K562 (cell line): ENCODE measurements around the gene STK4. TPM values are rescaled to one million over a fixed set of nuclear protein-coding genes. Genes with fewer than 3 reads are reported as not detected.
A peak's percentile ranks its signal among the peaks of the same experiment; 100 is the strongest.

Source experiments
- ATAC-seq: fragments of 200-7000 bp; cut with Tn5 transposase; 3 replicates; pipeline ENCODE4 v1.9.1; 2020; ENCODE audit warnings: moderate library complexity
- BruUV-seq: library from RNA; stranded (reverse); fragments of 400-500 nt; replicated peaks from 2 replicates; lab custom pipeline; 2021; lab: Mats Ljungman, UMichigan
- CTCF ChIA-PET: fragments of 300-600 bp; formaldehyde crosslinking; extraction: SDS; loops from one replicate; lab custom pipeline; 2021; ENCODE audit warnings: low intra/inter-chr PET ratio; lab: Yijun Ruan, JAX
- POLR2A ChIA-PET: fragments of 300-600, 350-650 bp; sonication (Branson Sonifier 250); formaldehyde crosslinking; extraction: SDS; loops from one replicate; lab custom pipeline; 2021; ENCODE audit warnings: antibody characterized with exemption, inconsistent platforms; lab: Yijun Ruan, JAX
- DNase-seq, 4 experiments: peaks; one replicate each; pipeline versions ENCODE4 v3.0.0 to v3.0.0-alpha.2; 2011 to 2018; ENCODE audit warnings: low spot score in 3 of 4, mixed read lengths in 3 of 4; ENCODE audit errors: extremely low read depth in 1 of 4
- FAIRE-seq: peaks from 2 replicates; lab custom pipeline; 2011; peaks lifted over from hg19 to GRCh38; lab: Jason Lieb, UNC
- H2AFZ ChIP-seq: 2 replicates; pipeline ENCODE4 v1.6.0; 2011; ENCODE audit warnings: low read depth, low read length, control low read depth, inconsistent platforms
- H3K27ac ChIP-seq: fragments of 200-600 bp; 3 replicates; pipeline ENCODE4 v1.8.0; 2011; ENCODE audit warnings: low read depth, mild to moderate bottlenecking, control low read depth, inconsistent platforms, low read length, moderate library complexity, mixed read lengths; ENCODE audit errors: extremely low read depth
- H3K27me3 ChIP-seq, 2 experiments: fragments of 300-600 bp in 1 of 2; 2 replicates in 1 of 2; 3 replicates in 1 of 2; pipeline versions ENCODE4 v1.6.0 to v1.8.0; 2011; ENCODE audit warnings: inconsistent platforms in 2 of 2, low read length in 2 of 2, mild to moderate bottlenecking in 1 of 2, mixed read lengths in 1 of 2, moderate library complexity in 1 of 2; ENCODE audit not compliant: control insufficient read depth in 2 of 2, insufficient read depth in 2 of 2
- H3K36me3 ChIP-seq: fragments of 300-600 bp; 3 replicates; pipeline ENCODE4 v1.8.0; 2011; ENCODE audit warnings: mild to moderate bottlenecking, low read length, inconsistent platforms; ENCODE audit not compliant: control insufficient read depth, insufficient read depth
- H3K4me1 ChIP-seq, 2 experiments: fragments of 200-600 bp in 1 of 2; replicated peaks in 1 of 2; 2 replicates in 1 of 2; 3 replicates in 1 of 2; pipeline versions ENCODE4 v1.5.1 to v1.8.0; 2011; ENCODE audit warnings: inconsistent platforms in 2 of 2, low read length in 2 of 2, mild to moderate bottlenecking in 1 of 2, mixed read lengths in 1 of 2, moderate library complexity in 1 of 2; ENCODE audit not compliant: control insufficient read depth in 2 of 2, insufficient read depth in 2 of 2
- H3K4me2 ChIP-seq: 2 replicates; pipeline ENCODE4 v1.6.1; 2011; ENCODE audit warnings: low read length, control low read depth, inconsistent platforms, mixed read lengths; ENCODE audit not compliant: insufficient read depth
- H3K4me3 ChIP-seq: fragments of 200-600 bp; sonication (generic), shearing (Covaris generic); 2 replicates; pipeline ENCODE4 v1.5.1; 2016; ENCODE audit warnings: control low read depth, inconsistent platforms
- H3K79me2 ChIP-seq: fragments of 200-600 bp; 3 replicates; pipeline ENCODE4 v1.8.0; 2011; ENCODE audit warnings: low read length, inconsistent platforms; ENCODE audit not compliant: control insufficient read depth, insufficient read depth
- H3K9ac ChIP-seq, 2 experiments: 2 replicates each; pipeline versions ENCODE4 v1.6.0 to v1.6.1; 2011; ENCODE audit warnings: low read depth in 2 of 2, low read length in 2 of 2, control low read depth in 1 of 2, inconsistent platforms in 1 of 2, mild to moderate bottlenecking in 1 of 2, mixed read lengths in 1 of 2; ENCODE audit not compliant: insufficient read depth in 1 of 2
- H3K9me1 ChIP-seq: one replicate; pipeline ENCODE4 v1.6.0; 2011; ENCODE audit warnings: inconsistent platforms, mild to moderate bottlenecking, low read length, moderate library complexity; ENCODE audit not compliant: control insufficient read depth, insufficient read depth
- H3K9me3 ChIP-seq: replicated peaks from 2 replicates; pipeline ENCODE4 v1.5.1; 2011; ENCODE audit warnings: low read depth, low read length, inconsistent platforms; ENCODE audit not compliant: control insufficient read depth, insufficient read depth
- H4K20me1 ChIP-seq: replicated peaks from 2 replicates; pipeline ENCODE4 v1.6.1; 2011; ENCODE audit warnings: low read length, inconsistent platforms, mixed read lengths; ENCODE audit not compliant: control insufficient read depth, insufficient read depth
- ADNP ChIP-seq: fragments of 200-800 bp; sonication (Bioruptor generic); IDR thresholded peaks from 2 replicates; pipeline ENCODE4 v1.6.1; 2016; ENCODE audit warnings: missing genetic modification characterization, missing compliant biosample characterization
- ARID1B ChIP-seq: fragments of 450-650 bp; IDR thresholded peaks from 2 replicates; pipeline ENCODE4 v1.6.1; 2016; ENCODE audit warnings: antibody characterized with exemption, mild to moderate bottlenecking, inconsistent platforms
- BCOR ChIP-seq: fragments of 450-650 bp; IDR thresholded peaks from 2 replicates; pipeline ENCODE4 v1.6.1; 2016
- CBFA2T3 ChIP-seq: fragments of 450-650 bp; IDR thresholded peaks from 2 replicates; pipeline ENCODE4 v1.6.1; 2017
- CEBPB ChIP-seq: fragments of 450-650 bp; IDR thresholded peaks from 2 replicates; pipeline ENCODE4 v1.6.1; 2016; ENCODE audit warnings: missing genetic modification characterization, missing compliant biosample characterization
- CEBPG ChIP-seq, 3 experiments: fragments of 200-800 bp in 1 of 3; sonication (Bioruptor generic) in 1 of 3; sonication (generic) in 1 of 3; formaldehyde crosslinking in 1 of 3; IDR thresholded peaks in 2 of 3; conservative IDR thresholded peaks in 1 of 3; 2 replicates each; pipeline versions ENCODE4 v1.6.1 to v1.8.0; 2016 to 2022; ENCODE audit warnings: missing compliant biosample characterization in 2 of 3, missing genetic modification characterization in 2 of 3, mild to moderate bottlenecking in 1 of 3, missing genetic modification reagents in 1 of 3
- DPF2 ChIP-seq: fragments of 450-650 bp; IDR thresholded peaks from 2 replicates; pipeline ENCODE4 v1.6.1; 2016
- ELF2 ChIP-seq: fragments of 250-450 bp; sonication (Bioruptor Pico); IDR thresholded peaks from 2 replicates; pipeline ENCODE4 v1.5.0; 2021; ENCODE audit warnings: mild to moderate bottlenecking
- GABPA ChIP-seq: fragments of 200-800 bp; sonication (Bioruptor generic); conservative IDR thresholded peaks from 2 replicates; pipeline ENCODE4 v1.6.1; 2016; ENCODE audit warnings: low read depth, missing genetic modification characterization, missing compliant biosample characterization
- HDAC2 ChIP-seq: fragments of 450-650 bp; IDR thresholded peaks from 2 replicates; pipeline ENCODE4 v1.6.1; 2016; ENCODE audit warnings: mild to moderate bottlenecking
- HDGF ChIP-seq: fragments of 450-650 bp; IDR thresholded peaks from 2 replicates; pipeline ENCODE4 v1.6.1; 2016
- KDM1A ChIP-seq, 2 experiments: fragments of 450-650 bp; IDR thresholded peaks; 2 replicates each; pipeline ENCODE4 v1.6.1; 2016; ENCODE audit warnings: mild to moderate bottlenecking in 2 of 2
- NELFE ChIP-seq: IDR thresholded peaks from 2 replicates; pipeline ENCODE4 v1.6.1; 2011; ENCODE audit warnings: mild to moderate bottlenecking; ENCODE audit not compliant: insufficient read depth, insufficient read length
- RFX5 ChIP-seq: IDR thresholded peaks from 2 replicates; pipeline ENCODE4 v1.6.1; 2011; ENCODE audit warnings: low read depth, mild to moderate bottlenecking, improper control_type of control experiment, low read length
- TAL1 ChIP-seq: fragments of 450-650 bp; IDR thresholded peaks from 2 replicates; pipeline ENCODE4 v1.6.1; 2016; ENCODE audit warnings: mild to moderate bottlenecking
- TBL1XR1 ChIP-seq, 2 experiments: IDR thresholded peaks; 2 replicates each; pipeline ENCODE4 v1.6.1; 2012; ENCODE audit warnings: improper control_type of control experiment in 2 of 2, low read length in 2 of 2, mild to moderate bottlenecking in 1 of 2
- TCF3 ChIP-seq: sonication (generic); formaldehyde crosslinking; IDR thresholded peaks from 2 replicates; pipeline ENCODE4 v1.4.0; 2020; ENCODE audit warnings: mild to moderate bottlenecking, missing genetic modification reagents
- XRCC4 ChIP-seq: IDR thresholded peaks from one replicate; pipeline ENCODE4 v1.6.1; 2011; ENCODE audit not compliant: insufficient read depth, insufficient read length; ENCODE audit errors: extremely low read depth
- ZC3H11A ChIP-seq: IDR thresholded peaks from 2 replicates; pipeline ENCODE4 v1.6.1; 2012; ENCODE audit warnings: low read depth, low read length, improper control_type of control experiment
- ZNF253 ChIP-seq: fragments of 250-450 bp; sonication (Bioruptor Pico); conservative IDR thresholded peaks from 2 replicates; pipeline ENCODE4 v1.6.1; 2021; ENCODE audit warnings: mild to moderate bottlenecking
- WGBS: fragments of 100-300 bp; shearing (Covaris generic); methylation state at CpG from one replicate; pipeline ENCODE4 v1.1.6; 2016; ENCODE audit warnings: low coverage, mixed read lengths; ENCODE audit not compliant: insufficient coverage; ENCODE audit errors: missing lambda C conversion rate; 5-methylcytosine and 5-hydroxymethylcytosine counted together
- in situ Hi-C: fragments of 300-500 bp; cut with MboI; formaldehyde crosslinking; loops from 4 replicates; pipeline ENCODE4 v1.15.0; 2018; ENCODE audit warnings: inconsistent platforms, mixed read lengths
- intact Hi-C: fragments of 100-400 bp; cut with micrococcal nuclease; formaldehyde crosslinking; loops from 2 replicates; pipeline ENCODE4 v1.14.2; 2022
- polyA plus RNA-seq, 8 experiments: library from polyadenylated mRNA; depleted of rRNA in 4 of 8; stranded (reverse) in 5 of 8; unstranded in 3 of 8; fragments of >200 nt; fragmentation: Nextera tagmentation in 2 of 8; fragmentation: Illumina TruSeq in 1 of 8; extraction: Ambion mirVana in 2 of 8; extraction: Trizol in 1 of 8; gene quantifications; 2 replicates each; pipeline versions ENCODE4 v1.2.1 to v1.2.3, GENCODE V29; 2011 to 2014; ENCODE audit warnings: inconsistent platforms in 1 of 8, missing spikeins in 1 of 8
- total RNA-seq, 7 experiments: library from RNA; depleted of rRNA in 6 of 7; stranded (reverse); fragments of >200 nt in 6 of 7; fragmentation: Illumina TruSeq in 2 of 7; extraction: Trizol in 2 of 7; gene quantifications; 2 replicates each; pipeline versions ENCODE4 v1.2.1 to v1.2.3, GENCODE V29; 2011 to 2021; ENCODE audit warnings: low replicate concordance in 1 of 7

Gene STK4
- total and polyA plus RNA-seq, 9 of the 15 experiments (the other 6 are each of a cell fraction or from before 2014, with no cell fraction given), result 11.9 to 30.6 (median 22.2) TPM

- no TSS peak for BruUV-seq
- Histone ChIP-seq H2AFZ (no peak overlapping the region), H3K9me1 (no peaks in the 10 kb centered on the region), H3K4me2 (peak overlapping the region; percentile 13; the same call in 1 of the 2 replicates), H3K27me3 (no peaks in the 10 kb centered on the region), H3K27ac (no peak overlapping the region), H3K4me1 (peaks cover 11 to 15% of the 10 kb centered on the region in 2 experiments; a peak in 4 of 5 replicates), H3K36me3 (peaks cover 82% of the 10 kb centered on the region), H3K9me3 (no peaks in the 10 kb centered on the region), H3K4me3 (no peak overlapping the region), H4K20me1 (no peaks in the 10 kb centered on the region), H3K9ac (no peak overlapping the region), H3K79me2 (no peaks in the 10 kb centered on the region)
- ChIA-PET CTCF (no interaction called here), POLR2A (no interaction called here)
- in situ Hi-C loops, result no loop called here
- DNase-seq (peak in 1 of 4 experiments; percentile 43), FAIRE-seq (no peak), ATAC-seq (peak; percentile 17; the same call in 2 of the 3 replicates)
- WGBS, result 81% methylated on average over 7 of the region's 7 CpGs
- peak; percentile 43; the same call in 1 of the 2 replicates for TF ChIP-seq CBFA2T3
- TF ChIP-seq ADNP (tag), result peak; percentile 82
- no peak for TF ChIP-seq NELFE
- TF ChIP-seq CEBPB (tag), result peak; percentile 77
- TF ChIP-seq GABPA (tag), result no peak
- TF ChIP-seq HDAC2, result 0 out of 2 replicates have a peak, but pooled peaks have one; percentile 36
- TF ChIP-seq TAL1, result peak; percentile 65
- no peak for TF ChIP-seq CEBPG (CRISPR knock-in tag; IDR thresholded peaks at IDR 0.05)
- TF ChIP-seq CEBPG (tag; conservative IDR thresholded peaks at IDR 0.05 in 1 of 2, IDR thresholded peaks at IDR 0.05 in 1 of 2), result no peak
- no peak for TF ChIP-seq ELF2 (CRISPR knock-in tag)
- 0 out of 2 replicates have a peak, but pooled peaks have one; percentile 41 for TF ChIP-seq DPF2
- TF ChIP-seq RFX5, result no peak
- TF ChIP-seq ARID1B, result peak; percentile 77
- TF ChIP-seq TBL1XR1 (IDR thresholded peaks at IDR 0.05; ENCODE audit: low read length in 2 of 2), result no peak
- TF ChIP-seq XRCC4, result no peak
- no peak for TF ChIP-seq ZC3H11A
- TF ChIP-seq BCOR, result peak; percentile 63
- peak in 1 of 2 experiments; percentile 31; a peak in 2 of 4 replicates for TF ChIP-seq KDM1A (IDR thresholded peaks at IDR 0.05)
- peak; percentile 59 for TF ChIP-seq TCF3
- TF ChIP-seq ZNF253, result no peak
- no peak for TF ChIP-seq HDGF
- intact Hi-C loops, result no loop called here
Observed at GRCh38 chr20:44983093-44983674, 16.9 kb downstream of the STK4 start.
